GM21447 (cell line): Measurements from ENCODE around the gene STXBP6.

Source experiments
- ATAC-seq: cut with Tn5 transposase; IDR thresholded peaks from one replicate; pipeline ENCODE4 v1.9.1; 2021; ENCODE audit not compliant: unreplicated experiment

Gene STXBP6

DNA sequence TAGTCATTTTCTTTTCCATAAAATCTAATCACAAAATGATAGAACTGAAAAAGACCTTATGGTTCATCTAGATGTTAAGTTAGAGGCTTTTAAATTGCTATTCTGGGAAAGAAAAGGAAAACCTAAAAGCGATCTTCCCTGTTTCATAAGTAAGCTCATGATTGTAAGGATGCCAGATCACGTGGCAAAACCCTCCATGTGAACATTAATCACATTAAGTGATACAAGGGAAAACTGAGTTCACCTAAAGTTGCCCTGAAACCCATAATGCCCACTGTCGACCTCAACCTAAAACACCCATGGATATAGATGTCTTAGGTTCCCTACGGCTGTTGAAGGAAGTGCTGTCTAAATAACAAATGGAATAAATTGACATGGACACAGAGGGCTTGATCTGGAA lies 3.0 kb upstream of the STXBP6 start:
- ATAC-seq, result no peak

DNA sequence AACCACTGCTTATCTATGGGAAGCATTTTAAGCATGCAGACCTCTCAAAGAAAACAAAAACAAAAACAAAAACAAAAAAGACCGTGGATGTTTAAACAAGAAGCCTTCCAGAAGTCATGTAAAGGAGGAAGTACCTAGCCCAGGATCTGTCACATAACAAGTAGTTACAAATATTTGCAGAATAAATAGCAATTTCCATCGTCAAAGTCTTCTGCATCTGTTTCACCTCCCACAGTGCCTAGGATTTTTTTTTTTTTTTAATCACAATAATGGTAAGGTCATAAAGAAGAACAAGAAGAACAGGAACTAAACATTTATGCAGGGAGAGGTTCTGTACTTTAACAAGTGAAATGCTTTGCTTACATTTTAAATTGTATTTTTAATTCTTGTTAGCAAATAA lies 2.4 kb upstream of the STXBP6 start:
- ATAC-seq, result no peak

DNA sequence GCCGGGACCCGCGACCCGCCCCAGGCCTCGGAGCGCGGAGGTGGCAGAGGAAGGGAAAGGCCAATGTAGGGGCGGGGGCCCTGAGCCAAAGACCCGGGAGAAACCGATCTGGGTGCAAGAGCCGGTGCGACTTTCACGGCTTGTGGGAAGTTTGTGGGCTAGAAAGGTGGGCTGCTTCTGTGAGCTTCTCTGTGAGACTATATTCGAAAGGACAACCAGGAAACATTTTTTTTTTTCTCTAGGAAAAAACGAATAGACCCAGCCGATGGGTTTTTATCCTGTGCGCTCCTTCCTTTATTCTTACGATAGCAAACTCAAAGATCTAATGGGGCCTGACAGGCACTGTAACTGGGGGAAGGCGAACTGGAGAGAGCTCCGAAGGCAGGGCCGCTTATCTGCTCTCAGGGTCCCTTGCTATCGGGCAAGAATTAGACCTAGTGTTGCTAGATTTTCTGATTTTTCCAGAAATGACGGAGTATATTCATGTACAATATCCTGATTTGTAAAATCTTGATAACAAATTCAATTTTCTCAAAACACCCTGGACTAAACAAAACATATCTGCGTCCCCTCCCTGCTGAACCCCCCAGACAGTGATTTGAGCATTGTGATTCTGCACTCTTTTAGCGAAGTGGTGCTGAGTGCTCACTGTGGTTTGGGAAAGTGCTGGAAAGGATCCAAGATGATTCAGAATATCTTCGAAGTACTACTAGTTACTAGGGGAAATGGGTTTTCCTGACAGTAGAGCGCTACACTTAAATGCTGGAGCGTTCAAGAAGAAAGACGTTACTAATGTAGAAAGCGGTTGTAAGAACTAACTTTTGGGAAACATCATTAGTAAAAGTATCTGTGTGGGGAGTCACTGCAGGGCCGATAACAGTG lies 563 bp upstream of the STXBP6 start:
- ATAC-seq, result no peak

DNA sequence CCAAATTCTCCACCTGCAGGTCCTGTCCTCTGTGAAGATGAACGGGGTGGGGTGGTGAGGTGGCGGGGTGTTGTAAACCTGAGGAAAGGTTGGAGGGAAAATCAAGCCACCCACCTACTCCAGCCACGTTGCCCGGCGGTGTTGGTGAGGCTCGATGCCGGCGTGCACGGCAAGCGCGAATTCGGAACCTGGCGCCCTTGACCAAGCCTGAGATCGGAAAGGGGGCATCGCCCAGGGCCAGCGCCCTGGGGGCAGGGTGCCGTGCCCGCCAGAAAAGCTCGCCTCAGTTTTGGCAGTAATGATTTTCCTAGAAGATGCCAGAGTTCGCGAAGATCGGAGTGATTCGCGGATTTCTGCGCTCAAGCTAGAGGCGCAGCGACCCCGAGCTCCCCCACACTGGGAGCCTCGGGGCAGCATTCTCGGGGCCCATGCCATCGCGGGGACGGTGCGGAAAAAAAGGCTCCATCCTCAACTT lies 817 bp downstream of the STXBP6 start:
- no peak for ATAC-seq

DNA sequence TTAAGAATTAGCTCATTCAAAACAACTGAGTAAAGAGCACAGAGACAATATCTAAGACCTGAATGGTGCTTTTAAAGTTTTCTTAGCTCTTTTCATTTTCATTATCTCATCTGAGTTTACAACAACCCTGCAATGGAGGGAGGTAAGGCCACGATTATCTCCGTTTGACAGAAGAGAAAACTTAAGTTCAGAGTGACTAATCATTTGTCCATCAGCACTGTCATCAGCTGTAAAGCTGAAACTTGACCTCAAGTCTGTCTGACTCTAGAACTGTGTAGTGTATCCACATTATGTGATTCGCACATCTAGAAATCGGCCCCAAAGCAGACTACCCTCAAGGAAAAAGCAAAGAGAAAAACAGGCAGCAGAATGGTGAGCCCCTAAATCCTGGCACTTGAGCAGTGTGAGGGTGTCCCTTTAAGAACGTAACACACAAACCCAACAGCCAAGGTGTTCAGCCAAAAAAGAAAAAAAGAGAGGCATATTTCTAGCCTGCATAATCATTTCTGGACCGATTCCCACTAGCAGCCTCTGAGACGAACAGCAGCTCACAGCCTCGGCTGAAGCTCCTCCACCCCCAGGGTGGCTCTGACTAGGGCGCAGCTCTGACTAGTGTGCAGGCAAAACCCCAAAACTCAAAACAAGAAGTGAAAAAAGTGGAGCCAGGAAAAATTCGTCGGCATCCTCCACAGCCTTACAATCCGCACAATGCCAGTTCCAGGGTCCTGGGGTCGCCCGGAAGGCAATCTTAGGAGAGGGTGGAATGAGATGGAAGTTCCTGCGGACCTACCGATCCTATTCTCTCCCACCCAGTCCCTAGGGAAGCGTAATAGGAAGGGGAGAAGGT lies 1.6 kb downstream of the STXBP6 start:
- ATAC-seq, result no peak

DNA sequence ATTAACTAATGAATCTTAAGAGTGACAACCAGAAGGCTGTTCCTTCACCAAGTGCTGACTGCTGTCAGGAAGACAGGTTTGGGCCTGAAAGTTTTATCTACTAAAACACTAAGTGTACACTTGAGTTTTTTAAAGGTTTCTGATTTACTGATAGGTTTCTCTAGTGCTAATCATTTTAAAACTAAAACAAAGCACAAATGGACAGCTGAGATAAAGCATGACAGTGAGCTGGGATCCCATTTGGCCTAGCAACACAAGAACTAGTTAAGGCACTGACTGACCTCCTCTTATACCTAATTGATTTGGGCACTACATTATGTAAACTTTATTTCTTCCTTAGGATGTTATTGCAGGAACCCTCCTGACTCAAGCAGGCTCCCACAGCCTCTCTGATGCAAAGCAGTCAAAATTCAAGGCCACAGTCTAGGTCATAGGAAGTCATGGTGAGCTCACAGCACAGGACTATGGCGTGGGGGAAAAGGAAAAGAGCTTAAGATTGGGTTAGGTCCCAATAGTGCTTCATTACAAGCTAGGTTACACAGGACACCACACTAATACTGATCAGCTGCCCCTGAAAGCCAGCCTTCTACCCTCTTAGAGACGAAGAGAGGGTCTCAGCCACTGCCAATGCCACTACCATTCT lies 3.5 kb downstream of the STXBP6 start:
- ATAC-seq, result no peak

DNA sequence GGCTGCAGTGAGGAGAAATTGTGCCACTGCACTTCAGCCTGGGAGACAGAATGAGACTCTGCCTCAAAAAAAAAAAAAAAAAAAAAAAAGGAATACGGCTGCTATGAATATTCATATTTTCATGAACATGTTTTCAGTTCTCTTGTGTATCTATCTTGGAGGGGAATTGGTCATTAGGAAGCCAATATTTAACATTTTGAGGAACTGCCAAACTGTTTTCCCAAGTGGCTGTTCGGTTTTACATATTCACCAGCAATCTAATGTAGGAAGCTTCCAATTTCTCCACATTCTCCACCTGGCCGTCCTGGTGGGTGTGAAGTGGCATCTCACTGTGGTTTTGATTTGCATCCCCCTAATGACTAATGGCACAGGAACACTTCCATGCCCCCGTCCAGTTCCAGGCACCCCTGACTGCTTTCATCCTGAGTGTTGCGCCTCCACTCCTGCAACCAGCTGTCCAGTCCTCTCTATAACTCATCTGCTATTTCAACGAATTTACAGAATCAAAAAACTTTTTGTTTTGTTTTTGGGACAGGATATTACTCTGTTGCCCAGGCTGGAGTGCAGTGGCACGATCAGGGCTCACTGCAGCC lies 5.7 kb downstream of the STXBP6 start:
- no peak for ATAC-seq

DNA sequence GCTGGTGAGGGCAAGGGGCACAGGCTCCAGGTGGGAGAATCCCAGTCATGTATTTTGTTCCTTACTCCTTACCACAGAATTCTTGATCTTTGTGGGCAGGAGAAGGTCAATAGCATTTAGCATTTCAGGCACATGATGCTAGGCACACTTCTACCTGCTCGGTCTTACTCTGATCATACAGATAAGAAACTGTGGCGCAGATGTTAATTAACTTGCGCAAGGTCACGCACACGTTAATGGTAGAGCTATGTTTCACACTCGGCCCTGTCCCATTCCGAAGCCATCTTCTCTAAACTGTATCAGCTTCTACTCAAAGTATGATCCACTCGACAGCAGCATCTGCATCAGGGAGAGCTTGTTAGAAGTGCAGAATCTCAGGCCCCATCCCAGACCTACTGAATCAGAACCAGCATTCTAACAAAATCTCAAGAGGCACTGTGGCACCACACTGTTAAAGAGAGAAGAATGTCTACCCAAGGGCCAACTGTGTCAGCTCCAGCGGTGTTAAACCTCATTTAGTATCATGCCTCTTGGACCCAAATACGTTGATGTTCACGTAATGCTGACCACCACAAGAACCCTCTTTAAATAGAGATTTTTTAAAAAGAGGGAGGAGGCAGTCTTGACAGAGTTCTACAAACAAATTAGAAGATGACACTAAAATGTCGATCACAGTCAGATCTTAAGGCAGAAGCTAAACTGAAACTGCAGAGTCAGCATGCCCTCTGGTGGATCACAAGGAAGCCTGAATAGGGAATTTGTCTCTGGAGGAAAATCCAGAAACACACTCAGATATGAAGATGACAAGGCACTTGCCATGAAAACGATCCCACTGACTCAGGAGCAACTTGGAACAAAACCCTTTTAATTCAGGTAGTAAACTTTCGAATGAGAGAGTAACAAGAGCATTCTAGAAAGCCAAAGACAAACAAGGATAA lies 7.3 kb downstream of the STXBP6 start:
- no peak for ATAC-seq

DNA sequence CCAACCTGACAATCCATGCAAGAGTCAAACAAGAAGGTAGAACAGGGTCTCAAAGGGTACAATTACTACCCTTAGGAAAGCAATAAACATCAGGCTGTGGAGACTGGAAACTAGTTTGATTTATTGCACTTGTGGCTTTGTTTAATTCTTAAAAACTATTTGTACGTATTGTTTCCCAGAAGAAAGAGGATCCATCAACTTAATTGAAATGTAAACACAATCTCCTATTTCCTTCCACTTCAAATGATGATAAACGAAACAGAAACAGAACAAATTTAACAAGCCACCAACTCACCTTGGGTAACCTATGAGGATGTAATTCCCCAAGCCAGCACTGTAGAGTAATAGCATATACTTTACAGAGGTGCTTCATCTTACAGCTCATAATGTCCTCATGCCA lies 8.0 kb downstream of the STXBP6 start:
- ATAC-seq, result no peak

DNA sequence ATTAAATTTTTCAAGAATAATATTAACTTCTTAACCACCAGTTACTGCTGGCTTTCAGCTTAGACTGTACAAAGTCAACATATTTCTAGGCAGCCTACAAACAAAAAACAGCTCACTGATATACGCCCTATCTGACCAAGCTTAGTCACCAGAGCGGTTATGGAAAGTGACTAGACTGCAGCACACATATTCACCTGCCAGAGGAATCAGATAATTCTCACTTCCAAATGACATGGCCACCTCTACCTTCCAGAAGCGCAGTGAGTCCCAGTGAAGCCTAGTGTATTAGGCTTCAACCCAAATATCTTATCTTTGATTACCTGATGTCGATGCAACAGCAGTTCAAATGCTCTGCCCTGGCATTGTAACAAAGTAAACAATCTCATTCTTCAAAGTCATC lies 8.5 kb downstream of the STXBP6 start:
- ATAC-seq, result no peak

DNA sequence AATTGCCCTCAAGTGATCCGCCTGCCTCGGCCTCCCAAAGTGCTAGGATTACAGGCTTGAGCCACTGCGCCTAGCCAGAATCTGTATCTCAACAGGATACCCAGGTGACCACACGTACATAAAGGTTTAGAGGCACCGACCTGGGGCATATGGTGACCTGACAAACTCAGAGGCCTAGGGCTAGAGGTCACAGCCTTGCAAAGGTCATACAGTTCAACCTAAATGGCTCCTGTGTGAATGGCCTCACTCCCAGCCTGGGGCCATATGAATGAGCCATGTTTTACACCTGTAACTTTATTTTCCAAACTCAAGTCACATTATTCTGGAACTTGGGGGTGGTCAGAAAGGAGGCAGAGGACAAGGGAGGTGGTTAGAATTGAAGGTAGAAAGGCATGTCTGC lies 10.0 kb downstream of the STXBP6 start:
- no peak for ATAC-seq

DNA sequence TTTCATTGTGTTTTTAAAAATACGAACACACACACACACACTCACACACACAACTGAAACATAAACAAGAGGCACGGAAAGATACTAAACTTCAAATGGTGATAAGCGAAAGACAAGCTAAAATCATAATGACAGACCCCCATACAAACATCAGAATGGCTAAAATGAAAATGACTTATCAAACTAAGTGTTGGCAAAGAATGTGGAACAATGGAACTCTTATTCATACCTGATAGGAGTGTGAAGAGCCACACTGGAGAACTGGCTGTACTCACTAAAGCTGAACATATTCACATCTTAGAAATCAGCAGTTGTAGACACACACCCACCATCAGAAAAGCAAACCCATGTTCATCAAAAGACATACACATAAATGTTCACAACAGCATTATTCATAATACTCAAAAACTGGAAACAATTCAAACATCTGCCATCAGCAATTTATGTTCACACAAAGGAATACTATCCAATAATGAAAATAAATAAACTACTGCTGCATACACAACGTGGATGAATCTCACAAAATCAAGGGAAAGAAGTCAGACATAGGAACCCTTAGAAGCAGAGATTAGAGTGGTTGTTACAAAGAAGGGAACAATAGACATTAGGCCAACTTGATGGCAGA lies 11.8 kb downstream of the STXBP6 start:
- no peak for ATAC-seq

DNA sequence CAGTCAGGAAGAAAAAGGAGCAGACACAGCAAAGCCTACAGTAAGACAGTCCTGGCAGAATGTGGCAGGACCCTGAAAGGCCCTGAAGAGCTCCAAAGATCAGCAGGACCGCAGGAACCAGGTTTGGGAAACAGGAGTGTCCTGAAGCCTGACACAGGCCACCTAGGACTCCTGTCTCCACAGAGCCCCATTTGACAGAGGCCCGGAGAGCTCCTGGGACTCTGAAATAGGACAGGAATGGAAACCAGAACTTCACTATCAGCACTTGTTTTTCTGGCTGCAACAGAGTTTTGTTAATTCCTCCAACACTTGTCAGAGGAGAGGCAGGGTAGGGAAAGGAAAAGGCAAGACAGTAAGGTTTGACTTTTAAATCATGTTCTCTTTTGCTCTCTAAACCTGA lies 12.9 kb downstream of the STXBP6 start:
- no peak for ATAC-seq

DNA sequence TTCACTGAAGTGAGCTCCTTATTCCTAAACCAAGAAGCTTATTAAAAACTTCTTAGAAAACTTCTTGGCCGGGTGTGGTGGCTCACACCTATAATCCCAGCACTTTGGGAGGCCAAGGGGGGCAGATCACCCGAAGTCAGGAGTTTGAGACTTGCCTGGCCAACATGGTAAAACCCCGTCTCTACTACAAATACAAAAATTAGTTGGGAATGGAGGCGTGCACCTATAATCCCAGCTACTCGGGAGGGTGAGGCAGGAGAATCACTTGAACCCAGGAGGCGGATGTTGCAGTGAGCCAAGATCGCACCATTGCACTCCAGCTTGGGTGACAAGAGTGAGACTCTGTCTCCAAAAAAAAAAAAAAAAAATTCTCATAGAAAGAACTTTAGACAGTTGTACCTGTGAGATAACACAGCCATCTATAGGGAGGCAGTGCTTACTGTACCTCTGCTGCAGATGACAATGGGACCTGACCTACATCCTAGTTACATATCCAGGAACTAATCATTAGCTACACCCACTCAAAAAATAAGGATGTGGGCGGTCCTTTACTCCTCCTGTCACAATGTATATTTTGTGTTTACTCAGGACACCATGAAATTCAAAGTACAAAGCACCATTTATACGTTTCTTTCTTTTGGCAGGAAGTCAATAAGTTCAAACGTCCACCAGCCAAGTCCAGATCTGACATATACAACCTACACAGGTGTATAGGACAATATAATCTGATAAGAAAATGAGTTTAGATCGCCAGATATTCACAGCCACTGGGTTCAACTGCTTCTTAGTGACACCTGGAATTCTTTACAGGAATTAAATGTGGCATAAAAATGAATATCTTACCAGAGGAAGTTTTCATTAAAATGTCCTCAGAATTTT lies 14.9 kb downstream of the STXBP6 start:
- no peak for ATAC-seq

DNA sequence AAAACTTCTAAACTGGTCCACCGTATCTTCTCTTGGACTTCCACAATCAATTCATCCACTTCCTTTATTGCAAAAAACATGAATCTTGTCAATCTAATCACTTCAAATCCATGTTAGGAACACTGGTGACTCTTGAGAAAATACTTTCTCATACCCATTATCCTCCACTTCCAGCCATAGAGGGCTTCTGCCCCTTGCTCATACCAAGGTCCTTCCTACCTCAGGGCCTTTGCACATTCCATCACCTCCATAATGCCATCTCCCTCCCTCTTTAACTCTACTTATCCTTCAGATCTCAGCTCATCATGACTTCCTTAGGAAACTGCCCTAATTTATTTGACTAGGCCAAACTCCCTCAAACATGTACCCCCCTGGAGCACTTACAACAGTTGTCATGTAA lies 16.6 kb downstream of the STXBP6 start:
- ATAC-seq, result no peak

DNA sequence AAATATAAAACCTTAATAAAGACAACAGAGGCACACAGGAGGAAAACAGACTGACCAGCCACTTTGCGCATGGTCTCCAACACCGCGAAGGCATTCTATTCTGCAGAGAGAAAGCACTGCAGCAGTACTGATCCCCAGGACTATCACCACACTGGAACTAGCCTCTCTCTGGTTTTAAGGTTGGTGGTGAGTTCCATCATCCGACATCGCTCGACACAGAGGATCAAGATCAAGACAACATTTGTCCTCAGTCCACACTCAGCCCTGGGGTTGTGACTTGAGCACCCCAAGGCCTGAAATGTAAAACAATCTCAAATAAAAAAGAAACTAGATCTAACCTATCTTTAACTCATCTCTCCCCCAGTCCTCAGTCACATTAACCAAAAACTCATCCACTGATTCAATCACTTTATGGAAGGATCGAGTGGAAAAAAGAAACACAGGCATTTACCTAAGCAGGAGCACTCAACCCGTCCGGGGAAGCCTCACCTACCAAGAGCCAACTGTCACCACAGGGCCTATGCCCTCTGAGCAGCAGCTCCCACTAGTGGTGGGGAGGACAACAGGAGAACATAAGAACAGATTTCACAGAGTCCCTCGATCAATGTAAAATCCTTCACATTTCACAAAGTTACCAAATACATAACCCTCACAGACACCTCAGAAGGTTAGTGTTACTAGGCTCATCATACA lies 17.7 kb downstream of the STXBP6 start:
- ATAC-seq, result no peak

DNA sequence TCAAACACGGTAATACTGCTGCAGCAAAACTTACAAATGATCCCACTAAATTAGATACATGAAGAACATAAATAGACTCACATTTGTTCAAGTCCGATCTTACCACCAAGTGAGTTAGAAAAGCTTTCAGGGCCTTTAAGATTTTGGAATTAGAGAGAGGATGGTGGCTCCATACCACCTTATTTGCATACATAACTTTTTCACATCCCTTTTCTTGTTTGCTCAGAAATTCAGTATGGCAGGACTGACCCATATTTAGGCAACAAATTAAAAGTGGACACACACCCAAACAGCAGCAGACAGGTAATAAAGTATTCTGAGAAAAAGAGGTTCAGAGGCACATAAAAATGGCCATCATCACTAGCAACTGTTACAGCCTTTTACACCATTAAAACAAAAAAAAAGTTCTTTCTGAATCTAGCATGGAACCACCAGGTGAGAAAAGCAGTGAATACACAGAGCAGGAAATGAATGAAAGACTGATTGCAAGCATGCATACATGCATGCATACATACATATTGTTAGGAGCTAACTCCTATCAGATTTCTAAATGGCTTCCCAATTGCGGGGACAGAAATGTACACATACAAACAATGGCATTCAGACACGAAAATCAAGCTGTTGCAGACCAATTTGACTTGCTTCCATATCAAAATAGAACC lies 23.3 kb downstream of the STXBP6 start:
- ATAC-seq, result no peak

DNA sequence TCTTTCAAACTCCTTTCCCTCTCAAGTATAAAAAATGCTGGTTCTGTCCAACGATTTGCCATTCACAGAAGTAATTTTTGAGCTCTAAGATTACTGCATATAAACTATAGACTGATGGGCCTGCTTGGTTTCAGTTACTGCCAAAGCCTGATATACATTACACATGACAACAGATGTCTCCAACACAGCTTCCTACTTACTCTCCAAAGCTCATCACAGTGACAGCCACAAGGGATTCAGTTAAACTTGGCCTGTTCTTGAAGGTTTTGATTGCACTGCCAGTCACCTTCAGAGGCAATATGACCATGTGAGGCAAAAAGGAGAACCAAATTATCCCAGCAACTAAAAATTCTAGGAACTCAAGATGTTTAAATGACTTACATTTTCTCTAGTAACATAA lies 30.1 kb downstream of the STXBP6 start:
- ATAC-seq, result no peak
